GM12801 (cell line): ENCODE measurements around the gene MMP28.

ENCODE experiments used
- TF ChIP-seq, protein P1 (sequence below): IDR thresholded peaks from one replicate; pipeline ENCODE4 v1.5.1; 2011; ENCODE audit warnings: control low read depth; ENCODE audit not compliant: insufficient read length; ENCODE audit errors: extremely low read depth

Gene MMP28

DNA sequence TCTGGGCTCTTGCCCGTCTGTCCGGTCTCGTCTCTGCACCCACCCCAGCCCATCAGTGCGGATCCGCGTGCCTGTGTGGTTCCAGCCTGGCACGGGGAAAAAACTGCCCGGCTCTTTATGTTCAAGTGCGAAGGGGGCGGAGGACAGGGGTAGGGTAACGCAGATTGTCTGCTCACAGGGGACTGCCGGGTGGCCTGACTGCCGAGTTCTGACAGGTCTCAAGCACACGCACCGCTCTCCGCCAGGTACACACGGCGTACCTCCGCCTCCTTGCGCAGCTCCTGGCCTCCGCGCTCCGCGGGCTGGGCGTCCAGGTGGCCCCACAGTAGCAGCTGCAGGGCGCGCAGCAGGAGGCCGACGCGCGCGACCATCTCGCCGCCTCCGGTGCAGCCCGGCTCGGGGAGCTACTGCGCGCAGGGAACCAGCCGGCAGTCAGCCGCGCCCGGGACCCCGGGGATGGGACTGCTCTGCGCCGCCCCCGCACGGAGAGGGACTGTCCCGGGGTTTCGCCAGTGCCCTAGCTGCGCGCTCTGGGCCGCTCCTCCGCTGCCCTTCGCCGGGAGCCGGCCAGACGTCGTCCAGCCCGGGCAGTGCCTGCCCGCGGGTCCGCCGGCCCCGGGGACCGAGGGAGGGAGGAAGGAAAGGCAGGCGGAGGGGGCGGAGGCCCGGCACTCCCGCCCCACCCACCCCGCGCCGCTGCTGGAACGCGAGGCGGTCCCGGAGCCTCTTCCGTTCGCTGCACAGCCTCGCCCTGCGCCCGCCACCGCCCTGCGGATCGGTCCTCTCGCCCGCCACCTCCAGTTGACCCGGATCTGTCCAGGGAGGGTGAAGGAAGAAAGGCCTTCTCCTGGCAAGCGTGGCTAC, at the start of gene MMP28:
TSS of gene MMP28 (minus strand) at position 635 of the 864 bp plus-strand sequence. CDS start at position 371, 264 bp downstream.
- TF ChIP-seq, protein P1, sequence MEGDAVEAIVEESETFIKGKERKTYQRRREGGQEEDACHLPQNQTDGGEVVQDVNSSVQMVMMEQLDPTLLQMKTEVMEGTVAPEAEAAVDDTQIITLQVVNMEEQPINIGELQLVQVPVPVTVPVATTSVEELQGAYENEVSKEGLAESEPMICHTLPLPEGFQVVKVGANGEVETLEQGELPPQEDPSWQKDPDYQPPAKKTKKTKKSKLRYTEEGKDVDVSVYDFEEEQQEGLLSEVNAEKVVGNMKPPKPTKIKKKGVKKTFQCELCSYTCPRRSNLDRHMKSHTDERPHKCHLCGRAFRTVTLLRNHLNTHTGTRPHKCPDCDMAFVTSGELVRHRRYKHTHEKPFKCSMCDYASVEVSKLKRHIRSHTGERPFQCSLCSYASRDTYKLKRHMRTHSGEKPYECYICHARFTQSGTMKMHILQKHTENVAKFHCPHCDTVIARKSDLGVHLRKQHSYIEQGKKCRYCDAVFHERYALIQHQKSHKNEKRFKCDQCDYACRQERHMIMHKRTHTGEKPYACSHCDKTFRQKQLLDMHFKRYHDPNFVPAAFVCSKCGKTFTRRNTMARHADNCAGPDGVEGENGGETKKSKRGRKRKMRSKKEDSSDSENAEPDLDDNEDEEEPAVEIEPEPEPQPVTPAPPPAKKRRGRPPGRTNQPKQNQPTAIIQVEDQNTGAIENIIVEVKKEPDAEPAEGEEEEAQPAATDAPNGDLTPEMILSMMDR = no peak

DNA sequence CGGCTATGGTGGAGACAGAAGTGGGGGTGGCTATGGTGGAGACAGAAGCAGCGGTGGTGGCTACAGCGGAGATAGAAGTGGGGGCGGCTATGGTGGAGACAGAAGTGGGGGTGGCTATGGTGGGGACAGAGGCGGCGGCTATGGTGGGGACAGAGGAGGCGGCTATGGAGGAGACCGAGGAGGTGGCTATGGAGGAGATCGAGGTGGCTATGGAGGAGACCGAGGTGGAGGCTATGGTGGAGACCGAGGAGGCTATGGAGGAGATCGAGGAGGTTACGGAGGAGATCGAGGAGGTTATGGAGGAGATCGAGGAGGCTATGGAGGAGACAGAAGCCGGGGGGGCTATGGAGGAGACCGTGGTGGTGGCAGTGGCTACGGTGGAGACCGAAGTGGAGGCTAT, 49.1 kb upstream of the MMP28 start:
- TF ChIP-seq, protein P1 = no peak

DNA sequence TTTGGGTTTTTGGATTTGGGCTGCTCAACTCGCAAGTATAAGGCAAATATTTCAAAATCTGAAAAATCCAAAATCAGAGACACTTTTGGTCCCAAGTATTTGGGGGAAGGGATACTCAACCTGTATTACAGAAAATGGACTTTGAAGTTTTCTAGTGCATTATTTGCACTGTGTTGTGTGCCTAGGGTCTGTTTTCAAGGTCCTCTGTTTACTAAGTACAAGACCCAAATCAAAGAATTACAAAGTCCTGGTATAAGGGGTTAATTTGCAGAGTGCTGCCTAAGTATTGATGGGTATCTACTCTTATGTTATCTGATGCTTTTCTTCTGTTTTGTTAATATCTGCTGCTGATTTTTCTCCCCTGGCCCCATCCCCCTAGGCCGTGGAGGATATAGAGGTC, 48.3 kb upstream of the MMP28 start:
- TF ChIP-seq, protein P1 = no peak

DNA sequence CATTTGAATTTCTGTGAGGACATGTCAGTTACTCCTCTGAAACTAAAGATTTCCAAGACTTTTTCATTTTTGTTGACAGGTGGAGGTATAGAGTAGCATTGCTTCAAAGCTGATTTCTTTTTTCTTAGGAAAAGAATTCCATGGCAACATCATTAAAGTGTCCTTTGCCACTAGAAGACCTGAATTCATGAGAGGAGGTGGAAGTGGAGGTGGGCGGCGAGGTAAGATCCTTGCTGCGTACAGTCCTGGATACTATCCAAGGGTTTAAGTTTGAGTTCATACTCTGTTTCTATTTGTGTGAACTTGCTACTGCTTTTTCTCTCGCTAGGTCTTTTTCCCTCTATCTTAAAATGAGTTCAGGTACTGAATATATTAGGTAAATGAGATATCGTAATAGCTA, 46.8 kb upstream of the MMP28 start:
- TF ChIP-seq, protein P1 = no peak

GRCh38 chr17:35841505-35841904, 46.1 kb upstream of the MMP28 start:
- TF ChIP-seq, protein P1 = no peak

GRCh38 chr17:35841101-35841500, 45.7 kb upstream of the MMP28 start:
- TF ChIP-seq, protein P1 = no peak

GRCh38 chr17:35825206-35825605, 29.8 kb upstream of the MMP28 start:
- TF ChIP-seq, protein P1 = no peak
